DMS79 treated with DMSO at 0.1 percent for 48 hours (cell line): ENCODE results near the gene CHRM1.
"Not testable (repeated sequence)": the region's sequence is repeated elsewhere in the genome, so short reads cannot be mapped to it uniquely, and the experiment has no call there.

Source experiments
- DNase-seq: peaks from one replicate; lab custom pipeline; 2025; lab: John Stamatoyannopoulos, UW

CHRM1 gene

GRCh38 chr11:62921201-62921572 is at the start of gene CHRM1:
TSS of gene CHRM1 (minus strand) at chr11:62921363. CDS start at chr11:62911100, 10,263 bp downstream.
- DNase-seq, result no peak

- no peak for DNase-seq
Observed at GRCh38 chr11:62965574-62965973, 44.4 kb upstream of the CHRM1 start.

GRCh38 chr11:62962391-62962790 is 41.2 kb upstream of the CHRM1 start:
- no peak for DNase-seq

- DNase-seq, result no peak
Observed at GRCh38 chr11:62961017-62961570, 39.9 kb upstream of the CHRM1 start.

GRCh38 chr11:62959422-62959980 is 38.3 kb upstream of the CHRM1 start:
- DNase-seq, result no peak

- peak; percentile 10 for DNase-seq
Observed at GRCh38 chr11:62958547-62959421, 37.6 kb upstream of the CHRM1 start.

GRCh38 chr11:62957147-62957546 is 36.0 kb upstream of the CHRM1 start:
- no peak for DNase-seq

- no peak for DNase-seq
Observed at GRCh38 chr11:62954478-62954877, 33.3 kb upstream of the CHRM1 start.

GRCh38 chr11:62953811-62954210 is 32.6 kb upstream of the CHRM1 start:
- no peak for DNase-seq

- DNase-seq, result no peak
Observed at GRCh38 chr11:62948765-62949320, 27.7 kb upstream of the CHRM1 start.

GRCh38 chr11:62945538-62945937 is 24.4 kb upstream of the CHRM1 start:
- not testable (repeated sequence) for DNase-seq

GRCh38 chr11:62937528-62937927 is 16.4 kb upstream of the CHRM1 start:
- not testable (repeated sequence) for DNase-seq

- no peak for DNase-seq
Observed at GRCh38 chr11:62934496-62934785, 13.3 kb upstream of the CHRM1 start.

GRCh38 chr11:62933750-62934495 is 12.8 kb upstream of the CHRM1 start:
- no peak for DNase-seq

GRCh38 chr11:62933285-62933684 is 12.1 kb upstream of the CHRM1 start:
- no peak for DNase-seq

GRCh38 chr11:62931499-62932278 is 10.5 kb upstream of the CHRM1 start:
- DNase-seq, result no peak

GRCh38 chr11:62930666-62931065 is 9.5 kb upstream of the CHRM1 start:
- no peak for DNase-seq

GRCh38 chr11:62930157-62930556 is 9.0 kb upstream of the CHRM1 start:
- peak; percentile 64 for DNase-seq

- no peak for DNase-seq
Observed at GRCh38 chr11:62928011-62928410, 6.8 kb upstream of the CHRM1 start.

- no peak for DNase-seq
Observed at GRCh38 chr11:62926680-62927455, 5.7 kb upstream of the CHRM1 start.
